ENCODE data around the gene LGR6.

GRCh38 chr1:202203238-202204039, 9.8 kb downstream of the LGR6 start:
- TF ChIP-seq CTCF (IDR thresholded peaks at IDR 0.05) (no peak), POLR2A (IDR thresholded peaks at IDR 0.05) (no peak)
